Stimulated activated CD4-positive, alpha-beta T cell treated with anti-CD3 and anti-CD28 coated beads, Interleukin-12 subunit alpha, Interleukin-12 subunit beta, amount 100 ng/mL, for 48 hours (primary cell): ENCODE data around the gene PRRC2C.
"Not testable (repeated sequence)": the region's sequence is repeated elsewhere in the genome, so short reads cannot be mapped to it uniquely, and the experiment has no call there.

Experiments used
- DNase-seq, 3 donors: peaks; one replicate each; pipeline ENCODE4 v3.0.0-alpha.2; 2020; ENCODE audit warnings: low read depth in 2 of 3, low spot score in 1 of 3

Gene PRRC2C

DNA sequence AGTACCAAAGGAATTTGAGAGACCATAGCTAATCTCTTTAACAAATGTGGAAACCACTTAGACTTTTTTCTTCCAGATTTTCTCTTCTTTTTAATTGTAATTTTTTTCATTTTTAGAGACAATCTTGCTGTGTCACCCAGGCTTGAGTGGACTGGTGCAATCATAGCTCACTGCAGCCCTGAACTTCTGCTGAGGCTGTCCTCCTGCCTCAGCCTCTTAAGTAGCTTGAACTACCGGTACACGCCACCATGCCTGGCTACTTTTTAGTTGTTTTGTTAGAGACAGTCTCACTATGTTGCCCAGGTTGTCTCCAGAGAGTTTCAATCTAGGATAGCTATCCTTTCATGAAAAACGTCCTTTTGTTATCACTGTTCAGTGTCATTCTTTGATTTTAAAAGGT, 15.0 kb downstream of the PRRC2C start:
- DNase-seq: no peak

GRCh38 chr1:171500803-171501202, 15.5 kb downstream of the PRRC2C start:
- DNase-seq: no peak

- no peak for DNase-seq
Measured at GRCh38 chr1:171501305-171502024, 16.1 kb downstream of the PRRC2C start.

DNA sequence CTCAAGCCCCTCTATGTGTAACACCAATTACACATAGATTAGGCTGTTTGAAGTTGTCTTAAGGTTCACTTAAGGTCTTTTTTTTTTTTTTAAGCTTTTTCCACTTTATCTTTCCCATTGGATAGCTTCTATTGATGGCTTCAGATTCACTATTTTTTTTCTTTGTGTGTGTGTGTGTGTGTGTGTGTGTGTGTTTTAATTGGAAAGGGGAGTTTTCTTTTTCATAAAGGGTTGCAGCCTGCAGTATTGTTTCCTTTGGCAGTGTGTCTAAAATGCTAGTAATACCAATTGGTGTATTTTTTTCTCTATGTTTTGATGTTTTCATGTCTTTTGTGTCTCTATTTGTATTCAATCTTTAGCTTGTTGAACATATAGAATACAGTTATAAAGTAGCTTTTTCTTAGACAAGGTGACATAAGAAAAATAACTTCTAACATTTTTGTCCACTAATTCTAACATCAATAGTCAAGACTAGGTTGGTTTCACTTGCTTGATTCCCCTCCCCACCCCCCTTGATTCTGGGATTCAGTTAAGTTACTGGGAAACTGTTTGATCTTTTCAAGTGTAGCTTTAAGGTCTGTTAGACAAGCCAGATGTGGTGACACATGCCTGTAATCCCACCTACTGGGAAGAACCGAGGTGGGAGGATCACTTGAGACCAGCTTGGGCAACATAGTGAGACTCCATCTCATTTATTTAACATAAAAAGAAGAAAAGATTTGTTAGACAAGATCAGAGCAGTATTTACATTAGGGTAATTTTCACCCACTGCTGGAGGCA, 21.4 kb downstream of the PRRC2C start:
- no peak for DNase-seq

GRCh38 chr1:171507435-171507834, 22.1 kb downstream of the PRRC2C start:
- no peak for DNase-seq

GRCh38 chr1:171509191-171509590, 23.9 kb downstream of the PRRC2C start:
- no peak for DNase-seq

- no peak for DNase-seq
Measured at GRCh38 chr1:171513743-171514142, 28.4 kb downstream of the PRRC2C start.

DNA sequence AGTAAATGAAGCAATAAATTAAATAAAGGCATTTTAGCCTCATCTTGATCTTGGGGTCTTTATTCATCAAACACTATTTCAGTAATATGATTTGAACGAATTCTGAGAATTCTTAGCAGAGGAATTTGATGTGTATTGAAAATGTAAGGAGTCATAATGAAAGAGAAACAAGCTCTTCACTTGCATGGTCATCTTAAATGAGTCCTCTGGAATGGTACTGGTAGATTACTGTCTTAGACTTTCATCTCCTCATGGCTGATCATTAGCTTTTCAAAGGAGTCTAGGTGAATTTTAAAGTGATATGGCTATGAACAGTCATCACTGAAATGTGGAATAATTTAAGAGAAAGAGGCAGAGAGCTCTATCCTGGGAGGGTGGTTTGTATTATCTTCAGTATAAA, 30.0 kb downstream of the PRRC2C start:
- DNase-seq: no peak

GRCh38 chr1:171515741-171516140, 30.4 kb downstream of the PRRC2C start:
- DNase-seq: no peak

- no peak for DNase-seq
Measured at GRCh38 chr1:171521567-171521966, 36.2 kb downstream of the PRRC2C start.

DNA sequence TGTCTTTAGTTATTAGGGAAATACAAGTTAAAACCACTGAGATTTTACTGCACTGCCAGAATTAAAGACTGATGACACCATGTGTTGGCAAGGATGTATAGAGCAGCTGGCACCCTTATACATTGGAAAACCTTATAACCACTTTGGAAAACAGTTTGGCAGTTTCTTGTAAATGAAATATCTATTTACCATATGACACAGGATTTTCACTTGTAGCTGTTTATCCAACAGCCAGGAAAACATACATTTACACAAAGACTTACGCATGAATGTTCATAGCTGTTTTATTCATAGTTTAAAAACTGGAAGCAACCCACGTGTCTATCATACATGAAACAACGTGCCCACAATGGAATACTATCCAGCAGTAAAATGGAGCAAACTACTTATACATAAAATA, 45.3 kb downstream of the PRRC2C start:
- no peak for DNase-seq

DNA sequence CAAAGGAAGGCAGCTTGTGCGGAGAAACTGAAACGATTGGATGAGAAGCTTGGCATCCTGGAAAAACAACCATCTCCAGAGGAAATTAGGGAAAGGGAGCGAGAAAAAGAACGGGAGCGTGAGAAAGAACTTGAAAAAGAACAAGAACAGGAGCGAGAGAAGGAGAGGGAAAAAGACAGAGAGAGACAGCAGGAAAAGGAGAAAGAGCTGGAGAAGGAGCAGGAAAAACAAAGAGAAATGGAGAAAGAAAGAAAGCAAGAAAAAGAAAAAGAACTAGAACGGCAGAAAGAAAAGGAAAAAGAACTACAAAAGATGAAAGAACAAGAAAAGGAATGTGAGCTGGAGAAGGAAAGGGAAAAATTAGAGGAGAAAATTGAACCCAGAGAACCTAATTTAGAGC, 47.2 kb downstream of the PRRC2C start:
- no peak for DNase-seq

DNA sequence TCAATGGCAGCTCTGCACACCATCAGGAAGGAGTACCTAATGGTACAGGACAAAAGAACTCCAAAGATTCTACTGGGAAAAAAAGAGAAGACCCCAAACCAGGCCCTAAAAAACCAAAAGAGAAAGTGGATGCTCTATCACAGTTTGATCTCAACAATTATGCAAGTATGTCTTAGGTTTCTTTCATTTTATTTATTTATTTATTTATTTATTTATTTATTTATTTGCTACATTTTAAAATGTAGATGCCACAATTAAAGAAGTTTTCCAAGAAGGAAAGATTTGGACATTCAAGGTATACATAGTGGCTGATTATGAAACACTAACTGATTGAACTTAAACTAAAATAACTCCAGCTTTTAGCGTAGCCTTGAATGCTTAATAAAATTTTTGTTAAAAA, 60.2 kb downstream of the PRRC2C start:
- DNase-seq: no peak

- DNase-seq: no peak
Measured at GRCh38 chr1:171550050-171550449, 64.7 kb downstream of the PRRC2C start.

- not testable (repeated sequence) for DNase-seq
Measured at GRCh38 chr1:171550598-171551100, 65.3 kb downstream of the PRRC2C start.

GRCh38 chr1:171553960-171554359, 68.6 kb downstream of the PRRC2C start:
- not testable (repeated sequence) for DNase-seq

GRCh38 chr1:171563675-171564074, 78.3 kb downstream of the PRRC2C start:
- DNase-seq: no peak

GRCh38 chr1:171566467-171566866, 81.1 kb downstream of the PRRC2C start:
- DNase-seq: no peak

DNA sequence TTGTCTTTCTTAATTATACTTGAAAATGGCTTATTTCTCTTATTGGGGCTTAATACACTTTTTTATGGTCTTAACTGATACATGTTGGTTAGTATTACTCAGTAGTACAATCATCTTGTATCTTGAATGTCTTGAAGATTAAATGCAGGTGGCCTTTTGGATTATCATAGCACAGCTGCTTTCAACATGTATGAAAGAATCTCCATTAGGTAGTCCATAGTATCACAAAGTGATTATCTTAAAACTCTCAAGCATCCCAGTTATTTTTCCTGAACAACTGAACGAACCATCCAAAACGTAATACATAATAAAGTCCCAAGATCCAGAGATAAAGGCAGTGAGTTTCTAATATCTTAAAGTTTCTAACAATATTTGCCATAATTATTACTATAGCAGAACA, 85.0 kb downstream of the PRRC2C start:
- no peak for DNase-seq

DNA sequence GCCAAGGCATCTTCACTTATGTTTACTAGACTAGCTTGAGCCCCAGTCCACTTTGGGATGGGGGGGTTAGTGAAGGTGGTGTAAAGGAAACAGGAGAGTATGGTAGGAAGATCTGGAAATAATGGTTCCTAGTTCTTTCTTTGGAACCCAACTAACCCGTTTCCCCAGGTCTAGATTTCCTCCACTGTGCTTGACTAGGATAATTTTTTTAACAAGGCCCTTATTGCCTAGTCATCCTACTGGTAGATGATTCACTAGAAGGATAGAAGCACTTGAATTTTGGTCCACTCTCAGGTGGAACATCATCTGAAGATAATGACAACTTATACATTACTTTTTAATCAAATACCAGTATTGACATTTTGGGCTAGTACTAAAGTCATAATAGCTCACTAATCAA, 90.8 kb downstream of the PRRC2C start:
- DNase-seq: no peak

DNA sequence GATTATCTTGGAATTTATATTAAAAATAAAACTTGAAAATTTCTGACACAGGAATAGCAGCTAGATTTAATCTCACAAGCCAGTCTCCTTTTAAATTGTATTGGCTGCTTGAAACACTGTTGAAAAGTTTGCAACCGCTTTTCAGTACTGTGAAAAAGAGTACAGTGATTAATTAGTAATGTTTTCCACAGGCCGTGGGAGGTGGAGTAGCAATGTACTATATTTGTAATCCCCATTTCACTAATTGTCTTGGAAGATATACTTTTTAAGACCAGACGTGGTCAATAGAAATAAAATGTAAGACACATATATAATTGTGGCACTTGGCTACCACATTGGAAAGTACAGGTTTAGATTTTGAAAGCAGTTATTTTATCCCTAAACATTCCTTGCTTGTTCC, 95.9 kb downstream of the PRRC2C start:
- peak in 1 of 3 donors; percentile 18 for DNase-seq

- no peak for DNase-seq
Measured at GRCh38 chr1:171581766-171582165, 96.4 kb downstream of the PRRC2C start.
